ENCODE data around the gene IL1B.
"Not testable (repeated sequence)": the region's sequence is repeated elsewhere in the genome, so short reads cannot be mapped to it uniquely, and the experiment has no call there.

The IL1B gene

GRCh38 chr2:112866128-112866835, 29.7 kb upstream of the IL1B start:
- TF ChIP-seq, protein P1, sequence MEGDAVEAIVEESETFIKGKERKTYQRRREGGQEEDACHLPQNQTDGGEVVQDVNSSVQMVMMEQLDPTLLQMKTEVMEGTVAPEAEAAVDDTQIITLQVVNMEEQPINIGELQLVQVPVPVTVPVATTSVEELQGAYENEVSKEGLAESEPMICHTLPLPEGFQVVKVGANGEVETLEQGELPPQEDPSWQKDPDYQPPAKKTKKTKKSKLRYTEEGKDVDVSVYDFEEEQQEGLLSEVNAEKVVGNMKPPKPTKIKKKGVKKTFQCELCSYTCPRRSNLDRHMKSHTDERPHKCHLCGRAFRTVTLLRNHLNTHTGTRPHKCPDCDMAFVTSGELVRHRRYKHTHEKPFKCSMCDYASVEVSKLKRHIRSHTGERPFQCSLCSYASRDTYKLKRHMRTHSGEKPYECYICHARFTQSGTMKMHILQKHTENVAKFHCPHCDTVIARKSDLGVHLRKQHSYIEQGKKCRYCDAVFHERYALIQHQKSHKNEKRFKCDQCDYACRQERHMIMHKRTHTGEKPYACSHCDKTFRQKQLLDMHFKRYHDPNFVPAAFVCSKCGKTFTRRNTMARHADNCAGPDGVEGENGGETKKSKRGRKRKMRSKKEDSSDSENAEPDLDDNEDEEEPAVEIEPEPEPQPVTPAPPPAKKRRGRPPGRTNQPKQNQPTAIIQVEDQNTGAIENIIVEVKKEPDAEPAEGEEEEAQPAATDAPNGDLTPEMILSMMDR (IDR thresholded peaks at IDR 0.05) = no peak
- Histone ChIP-seq H3K27me3 (no peaks in the 10 kb centered on the region), H3K27ac (no peak overlapping the region), H3K9me3 (no peaks in the 10 kb centered on the region), H3K4me3 (ENCODE audit: low read depth in 1 of 2, low read length in 1 of 2) (no peak overlapping the region), H3K4me1 (ENCODE audit: control insufficient read depth in 1 of 2, insufficient read depth in 1 of 2, low read depth in 1 of 2, low read length in 1 of 2) (peaks cover 1 to 5% of the 10 kb centered on the region in 2 experiments), H3K36me3 (no peaks in the 10 kb centered on the region)

GRCh38 chr2:112864072-112864471, 27.5 kb upstream of the IL1B start:
- Histone ChIP-seq H3K27ac (no peak overlapping the region), H3K4me1 (ENCODE audit: control insufficient read depth in 1 of 2, insufficient read depth in 1 of 2, low read depth in 1 of 2, low read length in 1 of 2) (no peaks in the 10 kb centered on the region)
- TF ChIP-seq, protein P1 (IDR thresholded peaks at IDR 0.05) = no peak

GRCh38 chr2:112859406-112860183, 23.0 kb upstream of the IL1B start:
- H3K9me3 ChIP-seq, H3K27ac ChIP-seq: not testable (repeated sequence)

More at GRCh38 chr2:112864072-112864471, 27.5 kb upstream of the IL1B start:
- H3K4me3 ChIP-seq (ENCODE audit: low read depth in 1 of 2, low read length in 1 of 2) = no peak overlapping the region
- H3K9me3 ChIP-seq = no peaks in the 10 kb centered on the region
- H3K36me3 ChIP-seq = no peaks in the 10 kb centered on the region
- no peaks in the 10 kb centered on the region for H3K27me3 ChIP-seq

GRCh38 chr2:112850588-112850987, 14.0 kb upstream of the IL1B start:
- no peak overlapping the region for H3K4me3 ChIP-seq (ENCODE audit: low read depth in 1 of 2, low read length in 1 of 2)
- H3K27me3 ChIP-seq = no peaks in the 10 kb centered on the region
- no peaks in the 10 kb centered on the region for H3K36me3 ChIP-seq
- H3K9me3 ChIP-seq = no peaks in the 10 kb centered on the region
- H3K27ac ChIP-seq = no peak overlapping the region
- H3K4me1 ChIP-seq (ENCODE audit: control insufficient read depth in 1 of 2, insufficient read depth in 1 of 2, low read depth in 1 of 2, low read length in 1 of 2) = no peaks in the 10 kb centered on the region
- TF ChIP-seq, protein P1 (IDR thresholded peaks at IDR 0.05) = no peak

More at GRCh38 chr2:112859406-112860183, 23.0 kb upstream of the IL1B start:
- not testable (repeated sequence) for H3K27me3 ChIP-seq; H3K36me3 ChIP-seq; H3K4me1 ChIP-seq (ENCODE audit: control insufficient read depth in 1 of 2, insufficient read depth in 1 of 2, low read depth in 1 of 2, low read length in 1 of 2); H3K4me3 ChIP-seq (ENCODE audit: low read depth in 1 of 2, low read length in 1 of 2)

GRCh38 chr2:112849956-112850355, 13.4 kb upstream of the IL1B start:
- H3K9me3 ChIP-seq = no peaks in the 10 kb centered on the region
- H3K27me3 ChIP-seq = no peaks in the 10 kb centered on the region
- H3K4me3 ChIP-seq (ENCODE audit: low read depth in 1 of 2, low read length in 1 of 2) = no peak overlapping the region
- TF ChIP-seq, protein P1 (IDR thresholded peaks at IDR 0.05) = no peak
- no peak overlapping the region for H3K27ac ChIP-seq
- H3K36me3 ChIP-seq = no peaks in the 10 kb centered on the region
- H3K4me1 ChIP-seq (ENCODE audit: control insufficient read depth in 1 of 2, insufficient read depth in 1 of 2, low read depth in 1 of 2, low read length in 1 of 2) = no peaks in the 10 kb centered on the region

GRCh38 chr2:112848833-112849232, 12.3 kb upstream of the IL1B start:
- TF ChIP-seq, protein P1 (IDR thresholded peaks at IDR 0.05) = no peak
- Histone ChIP-seq H3K9me3 (no peaks in the 10 kb centered on the region), H3K4me3 (ENCODE audit: low read depth in 1 of 2, low read length in 1 of 2) (no peak overlapping the region), H3K27ac (no peak overlapping the region), H3K36me3 (no peaks in the 10 kb centered on the region), H3K27me3 (no peaks in the 10 kb centered on the region), H3K4me1 (ENCODE audit: control insufficient read depth in 1 of 2, insufficient read depth in 1 of 2, low read depth in 1 of 2, low read length in 1 of 2) (no peaks in the 10 kb centered on the region)
